Motor neuron (in vitro differentiated cells): Measurements from ENCODE around the gene TEDC1. TPM values are rescaled to one million over a fixed set of nuclear protein-coding genes. Genes with fewer than 3 reads are reported as not detected.
A peak's percentile ranks its signal among the peaks of the same experiment; 100 is the strongest.

Source experiments
- ATAC-seq, 8 experiments: fragments of 200-7000 bp; cut with Tn5 transposase; replicated peaks in 6 of 8; 2 replicates each; pipeline ENCODE4 v1.8.0; 2021; ENCODE audit warnings: mild to moderate bottlenecking in 8 of 8, moderate library complexity in 8 of 8
- H3K27ac ChIP-seq, 2 donors: fragments of 250-450 bp; sonication (Bioruptor Pico); 2 replicates each; pipeline ENCODE4 v1.9.0; 2021; ENCODE audit warnings: antibody characterized with exemption in 2 of 2, mild to moderate bottlenecking in 2 of 2, moderate library complexity in 1 of 2
- H3K4me1 ChIP-seq, 2 donors: fragments of 250-450 bp; sonication (Bioruptor Pico); replicated peaks in 1 of 2; 2 replicates each; pipeline ENCODE4 v1.6.1; 2021; ENCODE audit warnings: antibody characterized with exemption in 2 of 2, mild to moderate bottlenecking in 2 of 2, moderate library complexity in 1 of 2
- H3K4me3 ChIP-seq, 5 donors: fragments of 250-450 bp; sonication (Bioruptor Pico); 2 replicates each; pipeline ENCODE4 v1.9.0; 2021; ENCODE audit warnings: antibody characterized with exemption in 5 of 5, mild to moderate bottlenecking in 5 of 5, moderate library complexity in 4 of 5
- WGBS, 10 experiments: fragments of 450-650 bp; shearing (Covaris generic); methylation state at CpG; one replicate each; pipeline ENCODE4 v1.0.0; 2022; 5-methylcytosine and 5-hydroxymethylcytosine counted together
- in situ Hi-C, 9 experiments: fragments of 400-800 bp; cut with MboI; loops; one replicate each; pipeline ENCODE4 v1.15.0; 2021; ENCODE audit warnings: low sequenced_read_pairs in 9 of 9, low pct_unique_long_range_greater_than_20kb in 2 of 9; ENCODE audit not compliant: unreplicated experiment in 9 of 9
- total RNA-seq, 8 experiments: library from RNA; unstranded; fragments of 300-600 nt; gene quantifications; 2 replicates each; pipeline versions ENCODE4 v1.2.3 to v1.2.4, GENCODE V29; 2022

The TEDC1 gene
- 10 to 100 TPM in 2 of 8 experiments, 1 to 10 TPM in 6; 3.4 to 12.5 (median 5.0) TPM for total RNA-seq

- ATAC-seq = peak; percentile 71 to 87 (median 82)
- in situ Hi-C loops = no loop called here
- H3K4me1 ChIP-seq = peaks cover 23 to 31% of the 10 kb centered on the region in 2 donors
- peak within 1 kb of the TSS; percentile 75 to 87 for H3K27ac ChIP-seq
- 0 to 10% (median 3%) methylated on average over 2 to 10 of the region's 94 CpGs; no CpG with 5 or more reads in 7 of the 10 experiments for WGBS, 10 experiments
- H3K4me3 ChIP-seq = peak within 1 kb of the TSS; percentile 50 to 78 (median 62)
These were observed at the start of gene TEDC1 for GRCh38 chr14:105490572-105491365. Gene TEDC1 (plus strand): TSS chr14:105491246. CDS start chr14:105491376, 130 bp downstream.

DNA sequence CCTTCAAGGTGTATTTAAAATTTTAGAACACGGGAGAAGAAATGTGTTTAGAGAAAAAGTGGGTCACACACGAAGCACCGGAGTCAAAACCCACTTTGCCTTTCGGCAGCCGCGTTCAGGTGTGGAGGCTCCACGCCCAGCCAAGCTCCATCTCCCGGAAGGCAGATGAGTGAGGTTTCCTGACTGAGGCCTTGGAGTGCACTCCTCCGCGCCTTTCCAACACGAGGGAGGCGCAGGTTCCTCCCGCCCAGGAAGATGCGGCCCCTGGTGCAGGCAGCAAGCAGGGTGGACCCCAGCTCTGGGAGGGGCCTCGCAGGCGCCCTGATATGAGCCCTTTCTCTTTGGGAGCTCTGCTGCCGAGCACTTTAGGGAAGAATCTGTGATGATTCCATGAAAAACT is 48.9 kb upstream of the TEDC1 start:
- Histone ChIP-seq H3K4me1 (no peaks in the 10 kb centered on the region), H3K4me3 (no peak overlapping the region), H3K27ac (no peak overlapping the region)
- no peak for ATAC-seq
- in situ Hi-C loops = no loop called here
- 75 to 100% (median 89%) methylated on average over 1 to 13 of the region's 17 CpGs; no CpG with 5 or more reads in 1 of the 10 experiments for WGBS, 10 experiments

DNA sequence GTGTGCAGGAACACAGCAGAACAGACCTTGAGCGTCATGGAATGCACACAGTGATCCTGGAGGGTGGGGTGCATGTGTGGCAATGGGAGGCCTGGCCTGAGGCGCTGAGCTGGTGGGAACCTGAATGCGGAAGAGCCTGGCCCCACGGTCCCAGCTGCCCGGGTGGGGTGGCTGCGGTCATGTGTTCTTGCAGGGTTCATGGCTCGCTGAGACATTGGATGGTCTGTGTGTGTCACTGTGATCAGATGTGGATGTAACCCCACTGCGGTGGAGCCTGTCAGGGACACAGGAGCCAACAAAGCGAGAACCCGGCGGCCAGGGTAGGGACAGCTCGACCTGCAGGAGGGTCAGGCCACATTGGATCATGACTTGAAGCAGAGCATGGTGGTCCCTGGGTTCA is 48.2 kb upstream of the TEDC1 start:
- peak in 2 of 8 experiments; percentile 4 to 29 for ATAC-seq
- H3K4me3 ChIP-seq = no peak overlapping the region
- no peak overlapping the region for H3K27ac ChIP-seq
- H3K4me1 ChIP-seq = no peaks in the 10 kb centered on the region
- WGBS, 10 experiments = 67 to 100% (median 73%) methylated on average over 3 to 5 of the region's 12 CpGs; no CpG with 5 or more reads in 7 of the 10 experiments
- in situ Hi-C loops = no loop called here

- in situ Hi-C loops = no loop called here
- Histone ChIP-seq H3K27ac (no peak overlapping the region), H3K4me1 (peaks cover 0 to 2% of the 10 kb centered on the region in 2 donors), H3K4me3 (no peak overlapping the region)
- 83 to 100% (median 92%) methylated on average over 1 to 3 of the region's 17 CpGs; no CpG with 5 or more reads in 5 of the 10 experiments for WGBS, 10 experiments
- ATAC-seq = no peak
These were observed 46.2 kb upstream of the TEDC1 start for GRCh38 chr14:105444859-105445258.

- 60 to 100% (median 69%) methylated on average over 1 to 6 of the region's 24 CpGs; no CpG with 5 or more reads in 7 of the 10 experiments for WGBS, 10 experiments
- Histone ChIP-seq H3K4me3 (no peak overlapping the region), H3K4me1 (peaks cover 0 to 2% of the 10 kb centered on the region in 2 donors), H3K27ac (no peak overlapping the region)
- in situ Hi-C loops = no loop called here
- no peak for ATAC-seq
These were observed 45.8 kb upstream of the TEDC1 start for GRCh38 chr14:105445290-105445689.

DNA sequence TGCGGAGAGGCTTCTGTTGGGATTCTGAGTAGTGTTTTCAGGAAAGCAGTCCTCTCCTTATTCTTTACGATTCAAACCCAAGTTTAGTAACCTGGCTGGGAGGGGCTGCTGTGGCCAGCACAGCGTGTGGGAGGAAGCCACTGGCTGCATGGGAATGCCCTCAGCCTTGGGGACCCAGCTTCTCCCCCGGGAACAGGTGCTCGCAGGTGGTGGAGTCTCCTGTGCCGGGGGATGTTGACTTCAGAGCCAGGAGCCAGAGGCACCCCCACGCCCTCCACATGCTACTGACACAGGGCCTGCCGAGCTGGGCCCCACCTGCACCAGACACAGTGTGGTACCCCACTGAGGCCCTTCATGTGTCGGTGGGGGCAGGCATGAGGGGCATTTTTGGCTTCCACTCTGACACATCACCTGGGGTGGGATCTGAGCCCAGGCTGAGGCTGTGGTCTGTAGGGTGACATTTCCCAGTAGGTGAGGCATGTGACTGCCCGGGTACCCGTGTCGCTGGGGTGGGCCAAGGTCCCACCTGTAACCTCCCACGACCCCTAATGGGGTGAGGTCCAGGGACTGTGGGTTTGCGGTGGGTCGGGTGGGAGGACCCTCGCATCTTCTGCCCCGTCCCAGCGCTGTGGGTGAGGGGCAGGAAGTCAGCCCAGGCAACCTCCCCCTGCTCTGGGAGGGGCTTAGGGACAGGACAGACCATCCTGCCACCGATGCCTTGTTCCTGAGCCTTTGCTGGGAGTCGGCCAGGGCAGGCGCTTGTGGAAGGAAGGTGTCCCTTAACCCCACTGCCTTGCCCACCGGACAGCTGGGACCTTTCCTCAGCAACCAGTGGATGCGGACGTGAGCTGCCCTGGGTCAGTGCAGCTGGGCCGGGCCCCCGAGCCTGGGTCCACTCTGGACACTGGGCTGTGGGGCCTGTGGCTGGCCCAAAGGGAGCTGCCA is 44.9 kb upstream of the TEDC1 start:
- Histone ChIP-seq H3K4me1 (peaks cover 0 to 2% of the 10 kb centered on the region in 2 donors), H3K4me3 (no peak overlapping the region), H3K27ac (no peak overlapping the region)
- 78 to 100% (median 100%) methylated on average over 1 to 6 of the region's 26 CpGs; no CpG with 5 or more reads in 3 of the 10 experiments for WGBS, 10 experiments
- no peak for ATAC-seq
- in situ Hi-C loops = no loop called here

DNA sequence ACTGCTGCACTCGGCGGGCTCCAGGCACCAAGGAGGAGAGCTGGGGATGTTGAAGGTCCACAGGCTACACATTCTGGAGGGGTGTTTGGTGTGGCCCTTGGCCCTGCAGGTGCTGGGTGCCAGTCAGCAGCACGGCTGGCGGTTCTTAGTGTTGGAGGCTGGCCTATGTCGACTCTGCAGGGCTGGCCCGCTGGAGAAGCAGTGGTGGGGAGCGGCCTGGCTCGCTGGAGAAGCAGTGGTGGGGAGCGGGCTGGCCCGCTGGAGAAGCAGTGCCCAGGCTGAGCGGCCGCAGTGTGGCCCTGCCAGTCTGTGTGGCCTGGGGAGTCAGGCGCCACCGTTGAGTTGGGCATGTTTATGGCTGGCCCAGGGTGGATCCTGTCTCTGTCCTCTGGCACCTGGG is 44.1 kb upstream of the TEDC1 start:
- WGBS, 10 experiments = 89 to 100% (median 95%) methylated on average over 2 to 5 of the region's 14 CpGs; no CpG with 5 or more reads in 7 of the 10 experiments
- H3K4me1 ChIP-seq = peaks cover 0 to 2% of the 10 kb centered on the region in 2 donors
- in situ Hi-C loops = no loop called here
- no peak overlapping the region for H3K4me3 ChIP-seq
- no peak for ATAC-seq
- H3K27ac ChIP-seq = no peak overlapping the region

- H3K4me1 ChIP-seq = peaks cover 0 to 2% of the 10 kb centered on the region in 2 donors
- ATAC-seq = peak in 4 of 8 experiments; percentile 4 to 15 (median 7)
- 77 to 100% (median 95%) methylated on average over 1 to 12 of the region's 31 CpGs; no CpG with 5 or more reads in 4 of the 10 experiments for WGBS, 10 experiments
- no peak overlapping the region for H3K27ac ChIP-seq
- in situ Hi-C loops = no loop called here
- H3K4me3 ChIP-seq = no peak overlapping the region
These were observed 43.1 kb upstream of the TEDC1 start for GRCh38 chr14:105447651-105448640.

DNA sequence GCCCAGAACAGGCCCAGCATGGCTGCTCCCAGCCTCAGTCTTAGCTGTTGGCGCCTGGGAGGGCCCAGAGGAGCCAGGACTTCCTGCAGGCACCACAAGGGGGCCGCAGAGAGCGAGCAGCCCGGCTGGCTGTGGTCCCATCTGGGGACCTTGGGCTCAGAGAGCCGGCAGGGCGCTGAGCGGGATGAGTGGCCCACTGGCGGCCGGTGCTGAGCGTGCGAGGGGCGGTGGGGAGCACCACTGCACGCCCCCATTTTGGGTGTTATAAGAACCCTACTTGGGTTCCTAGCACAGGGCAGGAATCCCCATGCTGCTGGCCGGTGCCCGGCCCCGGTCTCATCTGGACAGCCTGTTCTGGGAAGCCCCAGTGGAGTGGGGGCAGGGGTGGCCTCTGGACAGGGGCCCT is 42.3 kb upstream of the TEDC1 start:
- Histone ChIP-seq H3K4me3 (no peak overlapping the region), H3K27ac (no peak overlapping the region), H3K4me1 (peaks cover 0 to 2% of the 10 kb centered on the region in 2 donors)
- ATAC-seq = peak; percentile 88 to 95 (median 94)
- 0 to 80% methylated on average over 1 to 3 of the region's 16 CpGs; no CpG with 5 or more reads in 8 of the 10 experiments for WGBS, 10 experiments
- in situ Hi-C loops = no loop called here

DNA sequence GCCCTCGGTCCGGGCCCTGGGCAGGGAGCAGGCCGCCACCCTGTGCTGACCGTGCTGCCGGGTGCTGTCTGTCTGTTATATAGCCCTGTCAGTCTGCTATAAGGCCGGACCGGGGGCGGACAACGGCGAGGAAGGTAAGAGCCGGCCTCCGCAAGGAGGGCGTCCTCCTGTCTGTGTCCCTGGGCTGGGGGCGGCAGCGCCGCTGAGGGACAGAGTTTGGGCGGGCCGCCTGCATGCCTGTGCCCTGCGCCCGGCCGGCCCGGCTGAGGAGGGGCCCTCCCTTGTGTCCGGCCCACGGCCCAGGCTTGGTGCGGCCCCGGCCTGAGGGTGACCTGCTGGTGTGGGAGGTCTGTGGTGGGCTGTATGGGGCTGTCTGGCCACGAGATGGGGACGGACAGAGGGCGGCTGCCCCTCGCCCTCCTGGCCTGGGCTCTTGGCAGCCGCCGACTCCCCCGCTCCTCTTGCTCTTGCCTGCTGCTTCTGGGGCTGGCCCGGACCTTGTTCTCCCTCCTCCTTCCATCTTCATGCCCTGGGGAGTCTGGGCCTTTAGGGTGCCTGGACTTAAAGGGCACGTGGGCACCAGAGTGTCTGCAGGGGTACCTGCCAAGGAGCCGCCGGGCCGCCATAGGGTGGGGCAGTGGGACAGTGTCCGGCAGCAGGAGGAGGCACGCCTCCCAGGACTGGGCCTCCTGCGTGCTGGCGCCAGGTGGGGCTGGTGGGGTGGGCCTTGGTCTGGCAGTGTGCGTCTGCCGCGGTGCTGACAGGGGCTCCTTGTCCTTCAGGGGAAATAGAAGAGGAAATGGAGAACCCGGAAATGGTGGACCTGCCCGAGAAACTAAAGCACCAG is 41.5 kb upstream of the TEDC1 start:
- 90 to 100% (median 100%) methylated on average over 3 to 5 of the region's 47 CpGs; no CpG with 5 or more reads in 7 of the 10 experiments for WGBS, 10 experiments
- peak in 1 of 8 experiments; percentile 1 for ATAC-seq
- in situ Hi-C loops = no loop called here
- H3K4me1 ChIP-seq = peaks cover 0 to 2% of the 10 kb centered on the region in 2 donors
- H3K27ac ChIP-seq = no peak overlapping the region
- H3K4me3 ChIP-seq = no peak overlapping the region

- Histone ChIP-seq H3K4me3 (no peak overlapping the region), H3K27ac (no peak overlapping the region), H3K4me1 (peaks cover 0 to 2% of the 10 kb centered on the region in 2 donors)
- 91 to 100% methylated on average over 3 to 4 of the region's 22 CpGs; no CpG with 5 or more reads in 8 of the 10 experiments for WGBS, 10 experiments
- ATAC-seq = no peak
- in situ Hi-C loops = no loop called here
These were observed 40.9 kb upstream of the TEDC1 start for GRCh38 chr14:105450123-105450505.
